Measurements from ENCODE around the gene ARHGEF3.

DNA sequence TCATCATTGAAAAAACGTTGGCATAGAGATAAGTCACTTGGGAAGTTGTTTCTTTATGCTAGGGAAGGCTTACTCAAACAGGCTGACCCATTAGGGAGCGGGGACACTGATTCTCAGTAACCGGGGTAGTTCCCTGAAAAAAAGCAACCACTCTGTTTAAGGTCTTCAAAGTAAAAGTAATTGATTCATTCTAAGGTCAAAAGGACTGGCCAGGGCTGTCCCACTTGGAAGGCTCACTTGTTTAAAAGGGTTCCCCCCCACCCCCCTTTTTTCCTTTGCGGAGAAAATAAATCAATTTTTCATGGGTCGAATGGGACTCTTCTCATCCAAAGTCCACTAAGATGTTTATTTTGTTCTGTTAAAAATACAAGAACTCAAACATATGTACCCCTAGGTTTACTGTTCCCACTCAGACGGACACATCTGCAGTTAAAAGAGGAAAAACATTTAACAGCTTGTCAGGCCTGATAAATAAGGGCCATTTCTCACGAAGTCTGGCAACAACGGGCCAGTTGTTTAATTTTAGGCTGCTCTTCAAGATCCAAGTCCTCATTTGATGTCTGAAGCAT, 53.0 kb downstream of the ARHGEF3 start:
- TF ChIP-seq, protein P1, sequence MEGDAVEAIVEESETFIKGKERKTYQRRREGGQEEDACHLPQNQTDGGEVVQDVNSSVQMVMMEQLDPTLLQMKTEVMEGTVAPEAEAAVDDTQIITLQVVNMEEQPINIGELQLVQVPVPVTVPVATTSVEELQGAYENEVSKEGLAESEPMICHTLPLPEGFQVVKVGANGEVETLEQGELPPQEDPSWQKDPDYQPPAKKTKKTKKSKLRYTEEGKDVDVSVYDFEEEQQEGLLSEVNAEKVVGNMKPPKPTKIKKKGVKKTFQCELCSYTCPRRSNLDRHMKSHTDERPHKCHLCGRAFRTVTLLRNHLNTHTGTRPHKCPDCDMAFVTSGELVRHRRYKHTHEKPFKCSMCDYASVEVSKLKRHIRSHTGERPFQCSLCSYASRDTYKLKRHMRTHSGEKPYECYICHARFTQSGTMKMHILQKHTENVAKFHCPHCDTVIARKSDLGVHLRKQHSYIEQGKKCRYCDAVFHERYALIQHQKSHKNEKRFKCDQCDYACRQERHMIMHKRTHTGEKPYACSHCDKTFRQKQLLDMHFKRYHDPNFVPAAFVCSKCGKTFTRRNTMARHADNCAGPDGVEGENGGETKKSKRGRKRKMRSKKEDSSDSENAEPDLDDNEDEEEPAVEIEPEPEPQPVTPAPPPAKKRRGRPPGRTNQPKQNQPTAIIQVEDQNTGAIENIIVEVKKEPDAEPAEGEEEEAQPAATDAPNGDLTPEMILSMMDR (IDR thresholded peaks at IDR 0.05; ENCODE audit: poor library complexity) = no peak
- TF ChIP-seq EZH2 (IDR thresholded peaks at IDR 0.05; ENCODE audit: borderline replicate concordance) (no peak), EZH2phosphoT487 (IDR thresholded peaks at IDR 0.05; ENCODE audit: low read depth, severe bottlenecking, unreplicated experiment) (no peak)
